Choroid plexus epithelial cell (primary cell): ENCODE data around the gene TCF21.

ENCODE experiments used
- DNase-seq: peaks from one replicate; pipeline ENCODE4 v3.0.0-alpha.2; 2010; ENCODE audit warnings: low read depth
- H3K4me3 ChIP-seq: 2 replicates; pipeline ENCODE4 v1.5.1; 2011; ENCODE audit warnings: low read depth, mild to moderate bottlenecking, control low read depth, low read length, moderate library complexity
- TF ChIP-seq, protein P1 (sequence below): conservative IDR thresholded peaks from 2 replicates; pipeline ENCODE4 v1.5.1; 2011; ENCODE audit warnings: low read depth, mild to moderate bottlenecking, control low read depth, inconsistent platforms, low read length, moderate library complexity

The TCF21 gene

DNA sequence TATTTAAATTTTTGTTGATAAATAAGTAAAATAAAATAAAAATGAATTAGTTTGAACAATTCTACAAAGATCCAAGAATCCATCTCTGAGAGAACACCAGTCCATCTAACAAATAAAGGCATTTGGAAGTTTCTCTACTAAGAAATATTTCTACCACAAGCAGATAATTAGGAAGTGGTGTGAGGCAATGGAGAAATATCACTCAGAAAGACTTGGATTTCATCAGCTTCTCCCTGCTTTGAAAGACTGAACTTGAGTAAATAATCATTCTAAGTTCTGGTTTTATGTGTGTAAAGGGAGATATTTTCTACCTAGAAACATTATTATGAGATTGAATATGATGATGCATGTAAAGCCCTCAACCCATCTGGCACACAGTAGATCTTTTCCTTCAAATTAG, 17.8 kb upstream of the TCF21 start:
- H3K4me3 ChIP-seq = no peak overlapping the region
- no peak for DNase-seq
- TF ChIP-seq, protein P1, sequence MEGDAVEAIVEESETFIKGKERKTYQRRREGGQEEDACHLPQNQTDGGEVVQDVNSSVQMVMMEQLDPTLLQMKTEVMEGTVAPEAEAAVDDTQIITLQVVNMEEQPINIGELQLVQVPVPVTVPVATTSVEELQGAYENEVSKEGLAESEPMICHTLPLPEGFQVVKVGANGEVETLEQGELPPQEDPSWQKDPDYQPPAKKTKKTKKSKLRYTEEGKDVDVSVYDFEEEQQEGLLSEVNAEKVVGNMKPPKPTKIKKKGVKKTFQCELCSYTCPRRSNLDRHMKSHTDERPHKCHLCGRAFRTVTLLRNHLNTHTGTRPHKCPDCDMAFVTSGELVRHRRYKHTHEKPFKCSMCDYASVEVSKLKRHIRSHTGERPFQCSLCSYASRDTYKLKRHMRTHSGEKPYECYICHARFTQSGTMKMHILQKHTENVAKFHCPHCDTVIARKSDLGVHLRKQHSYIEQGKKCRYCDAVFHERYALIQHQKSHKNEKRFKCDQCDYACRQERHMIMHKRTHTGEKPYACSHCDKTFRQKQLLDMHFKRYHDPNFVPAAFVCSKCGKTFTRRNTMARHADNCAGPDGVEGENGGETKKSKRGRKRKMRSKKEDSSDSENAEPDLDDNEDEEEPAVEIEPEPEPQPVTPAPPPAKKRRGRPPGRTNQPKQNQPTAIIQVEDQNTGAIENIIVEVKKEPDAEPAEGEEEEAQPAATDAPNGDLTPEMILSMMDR = no peak

DNA sequence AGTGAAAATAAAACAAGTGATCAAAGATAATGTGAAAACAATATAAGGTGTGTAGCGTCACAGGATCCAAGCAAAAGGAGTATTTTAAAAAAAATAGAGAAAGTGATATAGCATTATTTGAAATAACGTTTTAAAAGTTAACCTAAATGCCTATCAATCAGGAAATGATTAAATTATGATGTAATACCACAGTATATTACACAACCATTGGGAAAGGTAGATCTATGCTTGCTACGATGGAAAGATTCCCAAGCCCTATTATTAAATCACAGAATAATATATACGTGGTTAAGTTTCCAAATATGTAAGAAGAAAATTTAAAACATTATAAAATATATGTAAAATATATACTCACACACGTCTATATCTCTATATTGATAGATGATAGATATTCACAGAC, 15.4 kb upstream of the TCF21 start:
- DNase-seq = no peak
- TF ChIP-seq, protein P1 = no peak
- no peak overlapping the region for H3K4me3 ChIP-seq

DNA sequence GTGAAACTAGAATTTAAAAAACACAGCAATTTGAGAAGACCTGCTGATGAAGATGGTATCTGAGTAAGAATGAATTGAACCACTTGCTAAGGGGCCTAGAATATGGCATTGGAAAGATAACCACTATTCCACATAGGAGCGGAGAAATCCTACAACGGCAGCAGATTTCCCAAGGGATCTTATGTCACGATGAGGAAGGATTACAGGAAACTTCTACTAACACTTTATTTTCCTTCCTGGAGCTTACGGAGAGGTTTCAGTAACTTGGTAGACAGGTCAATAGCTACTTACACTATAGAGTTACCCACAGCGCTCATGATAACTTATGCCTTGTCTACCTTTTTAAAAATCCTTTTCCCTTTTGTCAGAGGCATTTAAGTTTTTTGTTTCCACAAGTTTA, 11.8 kb upstream of the TCF21 start:
- H3K4me3 ChIP-seq = no peak overlapping the region
- DNase-seq = no peak

DNA sequence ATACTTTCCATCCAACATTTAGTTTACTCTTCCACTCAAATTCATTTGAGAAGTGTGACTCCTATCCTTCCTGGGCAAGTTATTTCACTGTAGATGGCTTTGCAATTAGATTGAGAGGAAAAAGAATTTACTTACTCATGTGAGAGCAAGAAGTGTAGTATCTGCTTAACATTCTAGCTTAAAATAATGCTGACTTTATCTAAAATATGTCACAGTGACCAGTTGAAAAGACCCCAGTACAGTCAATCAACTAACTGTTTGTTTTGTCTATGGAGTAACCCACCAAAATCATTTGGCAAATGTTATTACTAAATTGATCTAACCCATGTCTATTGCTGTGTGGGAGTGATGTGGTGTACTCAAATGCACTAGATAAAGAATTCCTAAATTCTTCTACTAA, 8.9 kb upstream of the TCF21 start:
- TF ChIP-seq, protein P1 = no peak
- DNase-seq = no peak
- H3K4me3 ChIP-seq = no peak overlapping the region

More for the DNA sequence above, 11.8 kb upstream of the TCF21 start:
- TF ChIP-seq, protein P1 = no peak

DNA sequence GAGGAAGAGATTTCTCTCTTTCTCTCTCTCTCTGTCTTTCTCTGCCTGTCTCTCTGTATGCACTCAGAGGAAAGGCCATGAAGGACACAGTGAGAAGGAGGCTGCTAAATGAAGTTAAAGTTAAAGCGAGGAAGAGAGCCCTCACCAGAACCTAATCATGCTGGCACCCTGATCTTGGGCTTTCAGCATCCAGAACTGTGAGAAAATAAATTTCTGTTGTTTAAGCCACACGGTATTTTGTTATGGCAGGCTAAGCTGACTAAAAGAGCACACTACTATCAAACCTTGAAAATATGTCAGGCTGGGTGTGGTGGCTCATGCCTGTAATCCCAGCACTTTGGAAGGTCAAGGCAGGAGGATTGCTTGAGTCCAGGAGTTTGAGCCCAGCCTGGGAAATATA, 8.0 kb upstream of the TCF21 start:
- TF ChIP-seq, protein P1 = no peak
- no peak for DNase-seq
- H3K4me3 ChIP-seq = no peak overlapping the region

DNA sequence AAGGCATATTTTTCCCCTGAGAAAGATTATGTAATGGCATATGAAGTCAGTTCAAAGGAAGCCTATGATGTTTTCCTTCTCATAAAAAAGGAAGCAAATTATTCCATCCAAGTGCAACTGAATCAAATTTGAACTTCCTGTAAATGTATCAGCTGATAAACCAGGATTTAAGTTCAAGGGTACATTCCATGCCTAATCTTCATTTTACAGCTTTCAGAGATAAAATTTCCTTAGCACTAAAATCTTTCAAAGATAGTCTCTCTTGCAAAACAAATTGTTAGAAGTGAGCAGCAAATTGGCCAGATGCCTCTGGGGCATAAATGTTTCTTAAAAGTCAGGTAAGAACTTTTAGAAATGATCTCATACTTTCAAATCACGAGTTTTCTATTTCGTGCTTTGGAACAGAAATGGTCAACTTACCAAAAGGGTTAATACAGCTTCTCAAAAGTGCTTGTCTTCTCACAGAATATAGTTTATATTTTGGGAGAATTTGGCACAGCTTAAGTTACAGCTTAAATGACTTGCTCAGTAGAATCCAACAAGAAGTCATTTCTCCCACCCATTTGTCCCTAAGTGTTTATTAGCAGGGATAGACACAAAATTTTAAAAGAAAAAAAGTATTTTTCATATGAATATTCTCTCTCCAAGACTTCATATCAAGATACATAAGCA, 2.7 kb upstream of the TCF21 start:
- H3K4me3 ChIP-seq = no peak overlapping the region
- TF ChIP-seq, protein P1 = no peak
- DNase-seq = no peak

DNA sequence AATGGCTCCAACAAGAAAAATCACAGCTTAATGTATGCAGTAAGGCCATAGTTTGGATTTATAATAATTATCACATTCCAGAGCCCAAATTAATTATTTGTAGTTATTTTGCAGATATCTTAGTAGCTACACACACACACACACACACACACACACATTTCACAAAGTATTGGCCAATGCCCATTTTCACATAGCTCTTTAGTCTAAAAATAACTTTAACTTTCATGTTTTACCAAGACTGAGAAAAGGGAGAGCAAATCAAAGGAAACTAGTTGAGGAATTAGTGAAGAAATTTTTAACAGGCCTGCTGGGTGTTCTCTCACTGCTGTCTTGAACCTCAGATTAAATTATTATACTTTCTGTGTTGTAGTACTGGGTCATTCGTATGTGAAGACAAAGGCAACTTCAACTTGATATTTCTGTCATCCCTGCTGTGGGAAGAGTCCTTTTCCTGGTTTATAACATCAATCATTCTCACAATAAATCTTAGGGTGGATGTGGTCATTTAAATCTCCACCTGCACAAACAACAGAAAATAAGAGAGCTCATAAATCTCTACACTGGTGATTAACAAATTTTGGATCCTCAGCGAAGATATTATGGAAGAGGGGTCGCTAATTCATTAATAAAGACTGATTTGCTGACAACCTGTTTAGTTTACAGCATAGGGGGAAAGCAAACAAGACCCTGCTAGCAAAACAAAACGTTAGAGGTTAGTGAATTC, 1.6 kb upstream of the TCF21 start:
- TF ChIP-seq, protein P1 = no peak
- peak; percentile 36 for DNase-seq
- no peak overlapping the region for H3K4me3 ChIP-seq
